ENCODE data around the gene ENPP1. TPM values are rescaled to one million over a fixed set of nuclear protein-coding genes. Genes with fewer than 3 reads are reported as not detected.
"Not testable (repeated sequence)": the region's sequence is repeated elsewhere in the genome, so short reads cannot be mapped to it uniquely, and the experiment has no call there.

The ENPP1 gene
- polyA plus RNA-seq, 3 donors: 19.2 to 25.2 (median 25.2) TPM

GRCh38 chr6:131897621-131898020, 89.8 kb downstream of the ENPP1 start:
- DNase-seq (ENCODE audit: extremely low read depth in 1 of 11, low read depth in 9 of 11, low spot score in 4 of 11): no peak

DNA sequence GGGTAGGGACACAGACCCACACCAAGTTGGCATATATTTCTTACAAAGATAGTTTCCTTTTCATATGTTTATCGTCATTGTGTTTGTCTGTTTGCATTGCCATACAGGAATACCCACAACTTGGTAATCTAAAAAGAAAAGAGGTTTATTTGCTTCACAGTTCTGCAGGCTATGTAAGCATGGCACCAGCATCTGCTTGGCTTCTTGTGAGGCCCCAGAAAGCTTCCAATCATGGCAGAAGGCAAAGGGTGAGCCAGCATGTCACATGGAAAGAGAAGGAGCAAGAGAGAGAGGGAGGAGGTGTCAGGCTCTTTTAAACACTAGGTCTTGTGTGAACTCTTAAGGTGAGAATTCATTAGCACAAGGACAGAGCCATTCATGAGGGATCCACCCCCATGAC, 90.9 kb downstream of the ENPP1 start:
- no peak for DNase-seq (ENCODE audit: extremely low read depth in 1 of 11, low read depth in 9 of 11, low spot score in 4 of 11)

DNA sequence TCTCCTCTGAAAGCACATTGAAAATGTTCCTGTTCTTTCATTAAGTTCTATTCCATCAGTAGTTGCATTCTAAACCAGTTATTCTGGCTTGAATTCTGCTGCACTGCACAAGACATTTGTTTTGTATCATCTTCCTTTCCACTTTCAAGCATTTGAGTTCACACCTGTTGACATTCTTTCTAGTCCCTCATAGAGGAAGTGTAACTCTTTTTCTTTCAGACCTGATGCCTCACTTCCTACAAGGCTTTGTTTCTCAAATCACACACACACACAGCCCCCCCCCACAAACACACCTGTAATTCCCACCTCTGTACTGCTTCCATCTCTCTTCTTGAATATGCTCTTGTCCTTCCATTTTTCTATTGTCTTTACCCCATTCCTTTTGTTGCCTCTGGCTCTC, 92.4 kb downstream of the ENPP1 start:
- DNase-seq (ENCODE audit: extremely low read depth in 1 of 11, low read depth in 9 of 11, low spot score in 4 of 11): no peak

GRCh38 chr6:131901326-131901873, 93.6 kb downstream of the ENPP1 start:
- DNase-seq (ENCODE audit: extremely low read depth in 1 of 11, low read depth in 9 of 11, low spot score in 4 of 11): not testable (repeated sequence)

DNA sequence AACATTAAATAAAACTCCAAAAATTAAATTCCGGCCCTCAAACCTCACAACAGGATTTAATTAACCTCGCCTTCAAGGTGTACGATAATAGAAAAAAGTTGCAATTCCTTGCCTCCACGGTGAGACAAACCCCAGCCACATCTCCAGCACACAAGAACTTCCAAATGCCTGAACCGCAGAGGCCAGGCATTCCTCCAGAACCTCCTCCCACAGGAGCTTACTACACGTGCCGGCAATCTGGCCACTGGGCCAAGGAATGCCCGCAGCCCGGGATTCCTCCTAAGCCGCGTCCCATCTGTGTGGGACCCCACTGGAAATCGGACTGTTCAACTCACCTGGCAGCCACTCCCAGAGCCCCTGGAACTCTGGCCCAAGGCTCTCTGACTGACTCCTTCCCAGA, 95.9 kb downstream of the ENPP1 start:
- not testable (repeated sequence) for DNase-seq (ENCODE audit: extremely low read depth in 1 of 11, low read depth in 9 of 11, low spot score in 4 of 11)

DNA sequence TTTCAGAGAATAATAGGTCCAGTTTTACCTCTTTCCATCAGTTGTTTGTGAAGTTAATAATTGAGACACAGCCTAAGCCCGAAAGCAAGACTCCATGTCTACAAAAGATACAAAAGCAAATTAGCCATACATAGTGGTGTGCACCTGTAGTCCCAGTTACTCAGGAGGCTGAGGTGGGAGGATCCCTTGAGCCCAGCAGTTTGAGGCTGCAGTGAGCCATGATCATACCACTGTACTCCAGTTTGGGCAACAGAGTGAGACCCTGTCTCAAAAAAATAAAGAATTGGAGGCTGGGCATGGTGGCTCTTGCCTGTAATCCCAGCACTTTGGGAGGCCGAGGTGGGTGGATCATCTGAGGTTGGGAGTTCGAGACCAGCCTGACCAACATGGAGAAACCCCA, 101.0 kb downstream of the ENPP1 start:
- not testable (repeated sequence) for DNase-seq (ENCODE audit: extremely low read depth in 1 of 11, low read depth in 9 of 11, low spot score in 4 of 11)

- peak; percentile 40 to 82 (median 67) for DNase-seq (ENCODE audit: extremely low read depth in 1 of 11, low read depth in 9 of 11, low spot score in 4 of 11)
These were observed 101.8 kb downstream of the ENPP1 start for GRCh38 chr6:131909408-131910218.

GRCh38 chr6:131910219-131910589, 102.4 kb downstream of the ENPP1 start:
- no peak for DNase-seq (ENCODE audit: extremely low read depth in 1 of 11, low read depth in 9 of 11, low spot score in 4 of 11)

- no peak for DNase-seq (ENCODE audit: extremely low read depth in 1 of 11, low read depth in 9 of 11, low spot score in 4 of 11)
These were observed 103.1 kb downstream of the ENPP1 start for GRCh38 chr6:131910956-131911355.

DNA sequence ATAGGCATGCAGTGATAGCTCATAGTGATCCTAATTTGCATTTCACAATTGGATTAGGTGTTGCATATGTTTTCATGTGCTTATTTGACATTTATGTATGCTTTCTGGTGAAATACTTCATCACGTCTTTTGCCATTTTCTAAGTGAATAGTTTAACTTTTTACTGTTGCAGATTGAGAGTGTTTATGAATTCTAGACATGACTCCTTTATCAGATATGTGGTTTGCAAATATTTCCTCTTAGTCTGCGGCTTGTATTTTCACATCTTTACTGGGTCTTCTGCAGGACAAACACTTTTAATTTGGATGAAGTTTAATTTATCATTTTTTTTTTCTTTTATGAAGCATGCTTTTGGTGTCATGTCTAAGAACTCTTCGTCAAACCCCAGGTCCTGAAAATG, 104.1 kb downstream of the ENPP1 start:
- no peak for DNase-seq (ENCODE audit: extremely low read depth in 1 of 11, low read depth in 9 of 11, low spot score in 4 of 11)

DNA sequence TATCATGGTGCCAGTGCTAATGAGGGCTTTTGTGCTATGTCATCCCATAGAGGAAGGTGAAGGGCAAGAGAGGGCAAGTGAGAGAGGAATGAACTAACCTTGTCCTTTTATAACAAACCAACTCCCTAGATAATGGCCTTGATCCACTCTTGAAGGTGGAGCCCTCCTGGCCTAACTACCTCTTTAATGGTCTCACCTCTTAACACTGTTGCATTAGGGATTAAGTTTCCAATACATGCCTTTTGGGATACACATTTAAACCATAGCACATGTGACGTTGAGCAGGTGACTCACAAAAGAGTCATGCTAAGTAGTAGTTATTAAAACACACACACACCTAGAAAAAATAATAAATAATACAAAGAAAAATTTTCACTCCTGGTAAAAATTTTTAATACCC, 106.4 kb downstream of the ENPP1 start:
- DNase-seq (ENCODE audit: extremely low read depth in 1 of 11, low read depth in 9 of 11, low spot score in 4 of 11): no peak

GRCh38 chr6:131914967-131915751, 107.3 kb downstream of the ENPP1 start:
- DNase-seq (ENCODE audit: extremely low read depth in 1 of 11, low read depth in 9 of 11, low spot score in 4 of 11): peak in 10 of 11 donors; percentile 43 to 83 (median 64)

GRCh38 chr6:131916091-131916796, 108.4 kb downstream of the ENPP1 start:
- not testable (repeated sequence) for DNase-seq (ENCODE audit: extremely low read depth in 1 of 11, low read depth in 9 of 11, low spot score in 4 of 11)

- no peak for DNase-seq (ENCODE audit: extremely low read depth in 1 of 11, low read depth in 9 of 11, low spot score in 4 of 11)
These were observed 109.0 kb downstream of the ENPP1 start for GRCh38 chr6:131916847-131917246.

GRCh38 chr6:131917318-131917717, 109.5 kb downstream of the ENPP1 start:
- no peak for DNase-seq (ENCODE audit: extremely low read depth in 1 of 11, low read depth in 9 of 11, low spot score in 4 of 11)

DNA sequence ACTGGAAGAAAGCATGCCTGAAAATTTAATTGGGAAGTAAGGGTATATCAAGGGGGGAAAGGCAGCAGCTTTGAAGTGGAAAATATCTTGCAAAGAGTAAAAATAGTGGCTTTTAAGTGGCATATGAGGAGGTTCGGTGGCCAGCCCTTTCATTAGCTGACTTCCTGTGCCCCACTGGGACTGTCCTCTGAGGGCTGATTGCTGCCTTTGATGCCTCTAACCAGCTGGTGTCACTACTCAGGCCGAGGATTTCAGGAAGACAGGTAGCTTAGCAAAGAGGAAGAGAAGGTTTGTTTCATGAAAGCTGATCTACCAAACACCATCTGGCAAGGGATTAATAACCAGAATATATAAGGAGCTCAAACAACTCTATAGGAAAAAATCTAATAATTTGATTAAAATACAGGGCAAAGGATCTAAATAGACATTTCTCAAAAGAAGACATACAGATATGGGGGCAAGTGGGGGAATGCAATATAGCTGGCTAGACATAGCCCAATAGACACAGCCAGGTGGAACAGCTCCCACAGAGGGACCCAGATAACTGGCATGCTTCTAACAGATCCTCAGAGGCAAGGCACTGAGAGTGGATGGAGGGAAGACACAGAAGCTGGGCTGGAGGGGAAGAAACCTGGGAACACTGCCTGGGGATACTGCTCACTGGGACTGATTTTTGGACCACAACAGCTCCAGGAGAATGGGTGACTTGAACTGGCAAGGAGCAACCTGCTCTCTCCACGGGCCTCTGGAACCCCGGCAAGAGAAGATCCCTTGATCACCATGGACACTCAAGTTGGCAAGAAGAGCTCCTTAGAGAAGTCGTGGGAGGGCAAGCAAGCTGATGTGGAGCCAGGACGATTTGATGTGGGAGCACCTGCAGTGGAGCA, 110.2 kb downstream of the ENPP1 start:
- DNase-seq (ENCODE audit: extremely low read depth in 1 of 11, low read depth in 9 of 11, low spot score in 4 of 11): no peak

- DNase-seq (ENCODE audit: extremely low read depth in 1 of 11, low read depth in 9 of 11, low spot score in 4 of 11): no peak
These were observed 111.0 kb downstream of the ENPP1 start for GRCh38 chr6:131918650-131919355.

GRCh38 chr6:131920656-131921055, 112.8 kb downstream of the ENPP1 start:
- DNase-seq (ENCODE audit: extremely low read depth in 1 of 11, low read depth in 9 of 11, low spot score in 4 of 11): no peak
